Esophagus mucosa (tissue), 1 donor: ENCODE measurements around the gene TCEA3. TPM values are rescaled to one million over a fixed set of nuclear protein-coding genes. Genes with fewer than 3 reads are reported as not detected.

Source experiments
- ATAC-seq: fragments of 200-7000 bp; cut with Tn5 transposase; one replicate; pipeline ENCODE4 v1.9.1; 2020
- total RNA-seq: library from RNA; stranded (reverse); gene quantifications from one replicate; pipeline ENCODE4 v1.2.4, GENCODE V29; 2023
- donor health status: DM: yes; HTN: yes; CAD: no.

TCEA3 gene
- total RNA-seq, 1 donor from 2014 or later, result 25.6 TPM

DNA sequence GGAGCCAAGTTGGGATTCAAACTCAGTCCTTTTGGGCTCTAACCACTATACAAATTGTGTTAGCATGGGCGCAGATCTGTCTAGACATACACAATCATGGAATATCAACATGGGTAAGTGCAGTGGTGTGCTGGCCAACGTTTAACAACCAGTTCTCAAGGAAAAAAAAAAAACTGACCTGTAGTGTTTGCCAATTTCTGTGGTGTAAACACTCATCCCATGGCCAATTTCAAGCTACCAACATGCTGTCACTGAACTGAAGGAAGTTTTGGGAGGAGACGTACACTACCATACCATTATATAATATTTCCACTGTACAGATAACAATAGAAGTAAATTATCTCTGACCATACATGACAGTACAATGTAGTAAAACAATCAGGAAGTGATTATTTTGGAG, 3.2 kb downstream of the TCEA3 start:
- ATAC-seq, result no peak

DNA sequence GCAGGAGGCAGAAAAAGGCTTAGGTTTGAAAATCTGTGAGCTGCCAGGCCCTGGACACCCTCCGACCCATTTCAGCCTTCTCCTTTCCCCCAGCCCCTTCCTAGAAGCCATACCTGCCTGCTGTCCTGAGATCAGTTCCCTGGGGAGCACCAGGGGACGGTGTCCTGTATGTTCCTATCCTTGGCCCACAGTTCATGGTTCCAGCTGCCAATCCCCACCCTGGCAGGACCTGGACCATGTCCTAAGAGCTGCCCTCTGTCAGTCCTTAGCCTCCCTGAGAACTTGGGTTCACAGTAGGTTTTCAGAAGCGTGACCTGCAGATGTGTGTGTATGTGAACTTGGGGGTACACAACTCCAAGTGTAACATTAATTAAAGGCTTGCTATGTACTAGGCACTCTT, 3.8 kb downstream of the TCEA3 start:
- no peak for ATAC-seq

- ATAC-seq, result no peak
Measured at GRCh38 chr1:23419180-23419579, 5.4 kb downstream of the TCEA3 start.

DNA sequence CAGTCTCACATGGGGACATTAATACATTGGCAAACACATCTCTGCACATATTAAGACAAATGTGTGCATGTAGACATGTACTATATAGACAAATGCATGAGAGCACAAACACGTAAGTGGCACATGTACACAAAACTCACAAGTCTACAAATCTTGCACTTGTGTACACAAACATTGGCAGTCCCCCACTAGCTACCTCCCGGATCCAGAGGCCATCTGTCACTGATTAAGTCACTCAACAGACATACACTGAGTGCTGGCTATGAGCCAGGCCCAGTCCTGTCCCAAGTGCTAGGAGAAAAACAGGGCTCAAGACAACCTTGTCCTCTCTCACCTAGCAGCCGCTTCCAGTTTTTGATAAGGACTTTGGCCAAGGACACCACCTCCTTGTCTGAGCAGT, 7.0 kb downstream of the TCEA3 start:
- ATAC-seq, result no peak

- no peak for ATAC-seq
Measured at GRCh38 chr1:23416964-23417363, 7.6 kb downstream of the TCEA3 start.

DNA sequence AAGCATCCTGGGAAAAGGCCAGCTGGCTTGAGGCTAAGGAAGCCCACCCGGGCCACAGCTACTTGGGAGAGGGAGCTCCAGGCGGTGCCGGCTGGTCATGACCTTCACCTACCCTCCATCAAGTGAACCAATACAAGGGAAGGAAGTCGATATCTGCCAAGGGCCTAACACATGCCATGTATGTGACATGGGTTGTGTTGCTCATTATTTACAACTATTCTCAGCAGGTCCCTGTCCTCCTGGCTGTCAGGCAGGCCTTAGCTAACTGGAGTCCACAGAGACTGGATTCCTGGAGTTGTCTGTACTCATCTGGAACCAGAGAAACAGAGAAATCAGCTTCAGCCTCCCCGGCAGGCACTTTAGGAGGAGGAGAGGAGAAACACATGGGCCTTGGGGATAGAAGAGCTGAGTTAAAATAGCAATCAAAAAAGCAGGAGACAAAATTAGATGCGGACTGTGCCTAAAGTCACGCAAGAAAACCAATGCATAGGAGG, 15.7 kb downstream of the TCEA3 start:
- ATAC-seq, result no peak

- no peak for ATAC-seq
Measured at GRCh38 chr1:23407016-23407630, 17.4 kb downstream of the TCEA3 start.

DNA sequence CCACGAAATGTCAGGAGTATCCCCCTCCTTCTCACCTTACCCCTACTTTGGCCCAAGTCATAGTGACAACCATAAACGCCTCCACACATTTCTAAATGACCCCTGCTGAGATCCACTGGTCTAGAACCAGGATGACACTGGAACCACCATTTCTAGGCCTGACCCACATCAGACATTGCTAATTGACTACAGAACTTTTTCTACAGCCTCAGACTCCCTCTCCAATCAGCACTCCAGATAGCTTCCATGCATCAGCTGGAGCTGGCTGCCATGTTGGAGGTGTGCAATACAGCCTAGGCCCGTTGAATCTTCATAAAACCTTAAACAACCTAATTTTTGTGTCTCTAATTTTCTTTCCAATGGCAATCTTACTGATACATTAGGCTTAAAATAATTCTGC, 18.6 kb downstream of the TCEA3 start:
- no peak for ATAC-seq

DNA sequence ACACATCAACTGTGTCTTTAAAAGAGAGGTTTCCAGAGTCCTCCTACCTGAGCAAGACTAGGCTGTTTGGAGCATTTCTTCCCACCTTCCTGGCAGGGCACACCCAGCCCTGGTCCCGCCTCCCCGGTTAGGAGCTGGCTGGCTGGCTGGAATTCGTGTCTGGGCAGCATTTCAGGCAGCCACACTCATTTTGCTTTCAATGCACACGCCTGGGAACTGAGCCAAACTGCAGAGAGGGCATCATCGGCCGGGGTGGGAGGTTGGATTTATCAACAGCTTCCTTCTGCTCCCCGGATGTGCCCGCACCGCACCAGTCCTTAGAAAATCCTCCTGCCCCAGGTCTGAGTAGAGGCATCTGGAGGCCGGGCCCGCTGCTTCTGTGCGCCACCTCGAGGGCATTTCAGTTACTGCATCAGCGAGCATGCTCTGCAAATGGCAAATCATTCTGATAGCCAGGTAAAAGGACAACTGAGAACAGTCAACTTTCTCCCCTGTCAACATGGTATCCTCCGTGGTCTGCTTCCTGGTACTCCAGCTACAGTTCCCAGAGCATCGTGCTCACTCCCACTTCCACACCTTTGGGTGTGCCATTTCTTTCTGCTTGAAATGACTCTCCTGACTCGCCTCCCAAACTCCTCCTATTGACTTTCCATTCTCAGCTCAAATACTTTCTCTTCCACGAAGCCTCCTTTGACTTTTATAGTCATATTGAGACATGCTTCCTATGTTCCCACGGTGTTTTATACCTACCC, 20.6 kb downstream of the TCEA3 start:
- ATAC-seq, result peak; percentile 90

DNA sequence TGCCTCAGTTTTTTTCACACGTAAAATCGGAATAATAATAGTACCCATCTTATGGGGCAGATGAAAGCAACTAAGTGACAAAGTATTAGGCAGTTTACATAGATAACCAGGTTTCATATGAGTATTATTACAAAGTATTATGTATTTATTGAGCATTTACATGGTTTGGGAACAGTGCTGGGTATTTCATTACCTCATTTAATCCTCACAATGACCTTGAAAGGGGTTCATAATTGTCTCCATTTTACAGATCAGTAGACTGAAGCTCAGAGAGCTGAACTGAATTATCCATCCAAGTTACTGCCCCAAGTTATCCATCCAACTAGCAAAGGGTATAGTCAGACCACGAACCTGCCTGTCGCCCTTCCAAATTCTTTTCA, 21.2 kb downstream of the TCEA3 start:
- ATAC-seq, result no peak

DNA sequence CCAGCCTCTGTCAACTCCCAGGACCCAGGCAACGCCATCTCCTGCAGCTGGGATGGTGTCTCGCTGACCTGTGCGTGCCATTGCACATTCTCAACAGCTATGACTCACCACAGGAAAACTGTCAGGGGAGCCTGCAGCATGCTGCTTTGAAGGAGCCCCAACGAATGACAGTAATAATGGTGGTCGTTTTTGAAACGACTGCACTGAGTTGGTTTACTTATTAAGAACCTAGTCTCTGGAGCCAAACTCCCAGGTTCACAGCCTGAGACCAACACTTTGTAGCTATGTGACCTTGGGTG, 21.6 kb downstream of the TCEA3 start:
- ATAC-seq, result peak; percentile 56

- peak; percentile 2 for ATAC-seq
Measured at GRCh38 chr1:23402286-23403037, 22.1 kb downstream of the TCEA3 start.

DNA sequence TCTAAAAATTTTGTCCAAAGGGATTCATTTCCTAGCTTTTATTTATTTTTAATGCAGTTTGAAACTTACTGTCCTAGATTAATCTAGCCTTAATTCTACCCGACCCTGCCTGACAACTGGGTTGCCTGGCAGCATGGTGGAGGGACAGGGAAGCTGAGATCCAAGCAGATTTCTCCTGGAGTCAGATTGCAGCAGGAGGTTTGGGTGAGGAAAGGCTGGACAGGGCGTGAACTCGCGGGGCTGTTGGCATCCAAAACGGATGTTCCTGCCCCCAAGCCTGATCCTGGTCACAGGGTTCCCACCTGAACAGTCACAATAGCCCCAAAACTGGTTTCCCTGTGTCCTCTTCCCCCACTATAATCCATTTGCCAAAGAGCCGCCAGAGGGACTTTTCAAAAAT, 23.2 kb downstream of the TCEA3 start:
- ATAC-seq, result no peak

- no peak for ATAC-seq
Measured at GRCh38 chr1:23400324-23401114, 24.0 kb downstream of the TCEA3 start.

DNA sequence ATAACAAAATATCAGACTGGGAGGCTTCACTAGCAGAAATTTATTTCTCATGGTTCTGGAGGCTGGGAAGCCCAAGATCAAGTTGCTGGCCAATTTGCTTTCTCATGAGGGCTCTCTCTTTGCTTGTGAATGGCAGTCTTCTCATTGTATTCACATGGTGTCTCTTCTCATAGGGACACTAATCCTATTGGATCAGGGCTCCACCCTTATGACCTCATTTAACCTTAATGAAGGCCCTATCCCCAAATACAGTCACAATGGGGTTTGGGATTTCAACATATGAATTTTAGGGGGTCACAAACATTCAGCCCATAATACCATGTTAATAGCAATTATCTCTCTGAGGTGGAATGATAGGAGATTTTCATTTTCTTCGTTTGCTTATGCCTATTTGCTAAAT, 25.3 kb downstream of the TCEA3 start:
- ATAC-seq, result no peak

- ATAC-seq, result no peak
Measured at GRCh38 chr1:23397908-23398307, 26.6 kb downstream of the TCEA3 start.

GRCh38 chr1:23396380-23396779, 28.2 kb downstream of the TCEA3 start:
- no peak for ATAC-seq

- ATAC-seq, result no peak
Measured at GRCh38 chr1:23395849-23396248, 28.7 kb downstream of the TCEA3 start.

DNA sequence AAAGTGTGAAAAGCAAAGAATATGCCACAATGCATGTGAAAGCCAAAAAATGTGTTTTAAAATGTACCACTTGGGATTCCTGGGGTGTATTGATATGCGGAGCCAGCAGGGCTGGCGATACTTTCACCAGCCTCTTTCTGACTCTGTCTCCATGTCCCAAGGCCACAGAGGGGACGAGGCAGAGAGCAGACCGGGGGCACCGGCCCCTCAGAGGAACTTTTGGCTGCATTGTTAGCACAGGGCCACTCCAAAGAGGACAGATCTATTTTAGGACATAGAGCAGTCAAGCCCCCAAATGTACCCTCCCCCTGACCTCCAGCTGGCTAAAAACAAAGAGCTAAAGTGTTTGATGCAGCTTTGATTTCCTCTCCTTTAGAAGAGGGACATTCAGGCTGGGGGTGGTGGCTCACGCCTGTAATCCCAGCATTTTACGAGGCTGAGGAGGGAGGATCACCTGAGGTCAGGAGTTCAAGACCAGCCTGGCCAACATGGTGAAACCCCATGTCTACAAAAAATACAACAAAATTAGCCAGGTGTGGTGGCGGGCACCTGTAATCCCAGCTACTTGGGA, 29.3 kb downstream of the TCEA3 start:
- no peak for ATAC-seq

DNA sequence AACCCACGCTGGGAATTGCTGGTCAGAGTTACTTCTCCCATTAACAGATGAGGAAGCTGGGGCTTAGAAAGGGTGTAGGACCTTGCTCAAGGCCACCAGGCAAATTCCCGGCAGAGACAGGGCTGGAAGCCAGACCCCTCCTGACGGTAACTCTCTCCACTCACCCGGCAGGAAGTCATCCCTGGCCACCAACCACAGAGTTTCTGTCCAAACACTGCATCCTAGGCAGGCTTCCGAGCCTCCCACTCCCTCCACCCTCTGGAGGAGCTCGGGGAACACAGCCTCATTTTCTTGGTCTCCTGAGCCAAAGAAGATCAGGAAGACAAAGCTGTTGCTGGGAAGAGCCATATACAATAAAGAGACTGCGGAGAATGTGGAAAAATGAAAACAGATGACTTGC, 29.9 kb downstream of the TCEA3 start:
- peak; percentile 41 for ATAC-seq

GRCh38 chr1:23394181-23394580, 30.4 kb downstream of the TCEA3 start:
- no peak for ATAC-seq

DNA sequence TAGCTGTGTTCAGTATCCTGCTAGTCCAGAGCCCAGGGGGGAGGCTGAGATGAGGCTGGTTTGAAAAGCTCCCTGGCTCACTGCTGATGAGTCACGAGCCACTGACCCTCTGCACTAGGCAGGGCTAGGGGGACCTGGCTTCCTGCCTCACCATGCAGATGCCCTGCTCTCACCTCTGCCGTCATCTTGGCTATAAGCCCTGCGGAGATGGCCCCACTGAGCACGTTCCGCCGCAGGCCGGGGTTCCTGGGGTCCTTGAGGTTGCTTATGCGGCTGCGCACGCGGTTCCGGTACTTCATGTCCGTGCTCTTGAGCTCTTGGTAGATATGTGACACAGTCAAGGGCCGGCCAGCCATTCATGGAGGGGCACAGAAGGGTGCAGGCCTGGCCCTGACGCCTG, 30.8 kb downstream of the TCEA3 start:
- no peak for ATAC-seq
